SK-N-MC (cell line): ENCODE measurements around the gene PCGF5.

Experiments used
- EZH2 ChIP-seq: fragments of 200-600 bp; sonication (generic); IDR thresholded peaks from one replicate; pipeline ENCODE4 v1.6.1; 2017; ENCODE audit warnings: antibody characterized with exemption
- FOXP2 ChIP-seq: optimal IDR thresholded peaks from 2 replicates; pipeline ENCODE3; 2011; ENCODE audit warnings: mild to moderate bottlenecking, moderate library complexity; ENCODE audit not compliant: insufficient read depth; ENCODE audit errors: extremely low read length, control extremely low read depth
- POLR2AphosphoS5 ChIP-seq: IDR thresholded peaks from 2 replicates; pipeline ENCODE4 v1.6.1; 2012; ENCODE audit warnings: mild to moderate bottlenecking, low read depth, low read length, borderline replicate concordance

DNA sequence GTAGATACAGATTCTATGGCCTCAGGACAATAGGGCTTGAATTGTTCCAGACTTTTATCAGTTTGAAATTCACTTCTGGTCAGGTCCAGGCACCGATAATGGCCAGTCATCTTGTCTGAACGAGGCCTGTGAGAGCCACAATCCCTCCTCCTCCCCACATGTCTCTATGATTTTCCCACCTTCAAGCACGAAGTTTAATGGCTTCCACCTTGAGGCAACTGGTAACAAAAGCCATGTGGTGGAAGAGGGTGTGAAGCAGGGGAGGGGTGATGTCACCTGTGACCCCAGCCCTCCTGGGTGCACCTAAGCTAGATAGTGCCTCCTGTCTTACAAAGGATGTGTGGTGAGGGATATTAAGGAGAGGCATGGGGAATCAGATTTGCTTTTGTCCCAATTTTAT lies 89.2 kb downstream of the PCGF5 start:
- TF ChIP-seq POLR2AphosphoS5: no peak
- no peak for TF ChIP-seq EZH2
- no peak for TF ChIP-seq FOXP2
